H1 (cell line): ENCODE measurements around the gene CIAO2B. TPM values are rescaled to one million over a fixed set of nuclear protein-coding genes. Genes with fewer than 3 reads are reported as not detected.

Source experiments
- CTCF ChIP-seq, 3 experiments: IDR thresholded peaks; 1 replicate in 2 of 3; 2 replicates in 1 of 3; pipeline versions ENCODE4 v1.5.1 to v1.6.1; 2011; ENCODE audit warnings: low read length in 3 of 3, mild to moderate bottlenecking in 3 of 3, inconsistent platforms in 2 of 3, low read depth in 1 of 3, moderate library complexity in 1 of 3; ENCODE audit not compliant: insufficient read depth in 1 of 3; ENCODE audit errors: control extremely low read depth in 1 of 3
- RFX5 ChIP-seq: IDR thresholded peaks from 2 replicates; pipeline ENCODE4 v1.6.1; 2011; ENCODE audit warnings: low read depth, low read length, improper control_type of control experiment, borderline replicate concordance
- RNF2 ChIP-seq: fragments of 200-900, 300-1000 bp; sonication (generic); IDR thresholded peaks from 2 replicates; pipeline ENCODE4 v1.7.1; 2016; ENCODE audit warnings: borderline replicate concordance, low read depth, mild to moderate bottlenecking, antibody characterized with exemption, low read length; ENCODE audit not compliant: poor library complexity, severe bottlenecking; ENCODE audit errors: missing control alignments
- SP2 ChIP-seq: IDR thresholded peaks from 2 replicates; pipeline ENCODE4 v1.6.1; 2012; ENCODE audit warnings: mild to moderate bottlenecking, low read length, inconsistent platforms
- TBP ChIP-seq: IDR thresholded peaks from 2 replicates; pipeline ENCODE4 v1.6.1; 2011; ENCODE audit warnings: low read depth, low read length, improper control_type of control experiment
- TEAD4 ChIP-seq: IDR thresholded peaks from 2 replicates; pipeline ENCODE4 v1.6.1; 2012; ENCODE audit warnings: low read depth, low read length, inconsistent platforms, mixed read lengths
- polyA plus RNA-seq, 7 experiments: library from polyadenylated mRNA; depleted of rRNA in 3 of 7; stranded (reverse) in 5 of 7; unstranded in 2 of 7; fragments of >200 nt in 5 of 7; fragments of 200-250 nt in 2 of 7; gene quantifications; 1 replicate in 5 of 7; 2 replicates in 1 of 7; 4 replicates in 1 of 7; pipeline versions ENCODE4 v1.2.1 to v1.2.3, GENCODE V29; 2011 to 2013; ENCODE audit warnings: missing spikeins in 2 of 7, mixed read lengths in 2 of 7
- total RNA-seq: library from RNA; stranded (reverse); fragmentation: NEBNext Ultra II Directional; extraction: Animal tissue kit (Norgen Biotek cat#: 25700); gene quantifications from 2 replicates; pipeline ENCODE4 v1.2.1, GENCODE V29; 2021

Gene CIAO2B
- total and polyA plus RNA-seq, 2 of the 8 experiments (the other 6 are each of a cell fraction or from before 2014, with no cell fraction given) = 65.6 to 248 TPM

GRCh38 chr16:66937725-66938337, 3.6 kb upstream of the CIAO2B start (continued):
- TF ChIP-seq RNF2 = no peak
- no peak for TF ChIP-seq SP2
- TF ChIP-seq TBP = no peak
- no peak for TF ChIP-seq RFX5
- no peak for TF ChIP-seq CTCF (IDR thresholded peaks at IDR 0.05; ENCODE audit: control extremely low read depth in 1 of 3, insufficient read depth in 1 of 3, low read depth in 1 of 3, low read length in 3 of 3)
- no peak for TF ChIP-seq TEAD4
